Germinal center (tissue), 1 donor: Measurements from ENCODE around the gene PFDN4.

ENCODE experiments used
- DNase-seq: peaks from one replicate; pipeline ENCODE4 v3.0.0; 2012; ENCODE audit warnings: mixed read lengths, low spot score

Gene PFDN4, protein sequence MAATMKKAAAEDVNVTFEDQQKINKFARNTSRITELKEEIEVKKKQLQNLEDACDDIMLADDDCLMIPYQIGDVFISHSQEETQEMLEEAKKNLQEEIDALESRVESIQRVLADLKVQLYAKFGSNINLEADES

DNA sequence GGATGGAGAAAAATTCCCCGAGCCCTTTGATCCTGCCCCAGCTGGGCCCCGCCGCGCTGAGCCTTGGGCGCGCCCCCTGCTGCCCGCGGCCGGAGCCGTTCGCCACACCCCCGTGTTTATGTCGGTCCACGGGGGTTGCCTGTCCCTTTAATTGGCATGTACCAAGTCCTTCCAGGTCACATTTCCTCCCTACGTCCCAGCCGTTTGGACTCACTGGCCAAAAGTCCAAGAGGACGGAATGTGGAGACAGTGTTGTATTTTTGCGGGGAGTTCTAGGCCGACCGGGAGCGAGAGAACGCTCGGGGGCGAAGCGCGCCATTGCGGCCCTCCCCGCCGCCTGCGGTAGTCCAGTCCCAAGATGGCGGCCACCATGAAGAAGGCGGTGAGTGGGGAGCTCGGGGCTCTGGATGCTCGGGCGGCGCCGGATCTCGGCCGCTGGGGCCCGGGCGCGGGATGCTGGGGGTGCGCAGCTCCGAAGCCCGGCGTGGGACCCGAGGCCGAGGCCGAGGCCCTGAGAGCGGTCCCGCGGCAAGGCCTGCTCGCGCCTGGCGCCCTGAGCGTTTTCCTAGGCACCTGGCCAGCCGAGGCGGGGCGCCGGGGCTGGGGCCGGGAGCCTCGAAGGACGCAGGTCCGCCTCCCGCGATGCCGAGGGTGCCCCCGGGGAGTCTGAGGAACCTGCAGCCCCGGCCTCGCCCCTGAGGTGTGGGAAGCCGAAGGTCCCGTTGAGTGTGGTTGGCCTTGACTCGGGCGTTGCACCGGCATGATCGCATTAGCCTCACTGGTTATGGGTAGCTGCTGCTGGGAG is at the start of gene PFDN4:
Gene PFDN4 (plus strand): TSS at position 345 of the 805 bp plus-strand sequence. CDS start 14 bp downstream, at position 359.
- DNase-seq, result peak; percentile 89

DNA sequence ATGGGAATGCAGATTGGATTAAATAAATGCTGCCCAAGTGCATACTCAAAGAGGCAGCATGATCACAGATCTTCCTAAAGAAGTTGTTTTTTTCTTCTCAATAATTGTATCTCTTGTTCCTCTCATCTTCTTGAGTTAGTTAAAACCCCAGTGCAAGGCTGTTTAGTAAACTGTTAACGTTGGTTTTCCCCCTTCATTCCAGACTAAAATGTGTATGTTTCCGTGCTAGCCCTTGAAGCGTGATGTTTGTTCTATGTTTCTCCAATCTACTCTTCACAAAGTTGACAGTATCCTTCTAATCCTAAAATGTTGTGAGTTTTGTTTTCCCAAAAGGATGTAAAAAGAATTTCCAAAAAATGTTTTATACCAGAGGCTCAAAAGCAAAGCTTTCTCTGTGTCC is 49.7 kb upstream of the PFDN4 start:
- DNase-seq, result no peak

DNA sequence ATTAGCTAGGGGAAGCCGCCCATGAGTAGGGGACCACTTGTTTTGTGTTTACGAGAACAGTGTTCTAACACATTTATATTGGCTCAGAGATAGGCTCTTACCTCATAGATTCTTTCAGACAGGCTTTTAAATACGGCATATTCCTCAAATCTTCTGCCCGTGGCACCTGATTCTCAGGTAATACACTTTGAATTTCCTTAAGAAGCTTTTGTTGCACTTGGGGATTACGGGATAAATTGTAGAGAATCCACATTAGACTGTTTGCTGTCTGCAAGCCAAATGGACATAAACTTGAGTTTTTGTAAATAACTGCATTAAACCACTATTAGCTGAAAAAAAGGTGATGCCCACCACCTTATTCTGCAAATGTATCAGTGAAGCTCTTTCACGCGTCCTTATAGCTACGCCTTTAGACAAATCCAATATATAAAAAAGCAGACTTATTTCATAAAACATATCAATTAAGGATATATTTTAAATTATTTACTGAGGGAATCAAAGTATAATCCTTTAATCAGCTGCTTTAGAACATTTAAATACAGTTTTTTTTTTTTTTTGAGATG is 49.0 kb upstream of the PFDN4 start:
- no peak for DNase-seq

DNA sequence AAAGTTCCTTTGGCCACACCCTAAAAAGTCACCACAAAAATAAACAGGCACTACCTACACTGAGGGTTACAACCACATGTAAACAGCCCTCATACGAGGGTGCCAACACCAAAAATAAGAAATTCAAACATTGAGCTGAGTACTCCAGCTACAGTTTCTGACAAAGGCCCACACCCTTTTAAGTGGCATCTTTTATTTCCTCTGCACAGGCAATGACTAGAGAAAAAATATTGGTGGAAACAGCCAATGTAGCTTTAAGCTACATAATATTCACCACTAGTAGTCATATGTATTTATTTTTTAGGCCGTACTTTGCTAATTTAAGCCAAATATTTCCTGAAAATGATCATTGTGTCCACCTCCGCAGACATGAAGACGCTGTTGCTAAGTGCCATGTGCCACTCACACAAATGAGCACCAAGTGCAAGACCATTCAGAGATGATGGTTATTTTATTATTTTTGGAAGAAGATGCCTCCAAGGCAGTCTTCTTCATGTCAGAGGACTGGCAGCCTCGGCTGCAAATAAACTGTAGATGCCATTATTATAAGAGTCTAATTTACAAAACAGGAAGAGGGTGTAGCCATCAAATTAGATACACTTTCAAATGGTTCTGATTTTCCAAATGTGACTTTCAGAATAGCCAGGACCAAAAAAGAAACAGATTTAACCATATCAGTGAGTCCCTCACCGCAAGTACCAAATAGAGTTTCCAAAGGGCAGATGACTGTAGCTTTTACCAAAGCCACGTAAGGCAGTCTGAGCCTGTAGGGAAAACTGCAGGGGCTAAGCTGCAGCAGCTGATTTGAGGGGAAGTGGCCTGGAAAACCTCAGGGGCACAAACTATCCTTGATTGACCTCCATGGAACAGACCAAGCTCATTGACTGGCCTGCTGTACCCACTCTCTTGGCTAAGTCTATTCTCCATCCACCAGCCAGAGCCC is 47.6 kb upstream of the PFDN4 start:
- no peak for DNase-seq

DNA sequence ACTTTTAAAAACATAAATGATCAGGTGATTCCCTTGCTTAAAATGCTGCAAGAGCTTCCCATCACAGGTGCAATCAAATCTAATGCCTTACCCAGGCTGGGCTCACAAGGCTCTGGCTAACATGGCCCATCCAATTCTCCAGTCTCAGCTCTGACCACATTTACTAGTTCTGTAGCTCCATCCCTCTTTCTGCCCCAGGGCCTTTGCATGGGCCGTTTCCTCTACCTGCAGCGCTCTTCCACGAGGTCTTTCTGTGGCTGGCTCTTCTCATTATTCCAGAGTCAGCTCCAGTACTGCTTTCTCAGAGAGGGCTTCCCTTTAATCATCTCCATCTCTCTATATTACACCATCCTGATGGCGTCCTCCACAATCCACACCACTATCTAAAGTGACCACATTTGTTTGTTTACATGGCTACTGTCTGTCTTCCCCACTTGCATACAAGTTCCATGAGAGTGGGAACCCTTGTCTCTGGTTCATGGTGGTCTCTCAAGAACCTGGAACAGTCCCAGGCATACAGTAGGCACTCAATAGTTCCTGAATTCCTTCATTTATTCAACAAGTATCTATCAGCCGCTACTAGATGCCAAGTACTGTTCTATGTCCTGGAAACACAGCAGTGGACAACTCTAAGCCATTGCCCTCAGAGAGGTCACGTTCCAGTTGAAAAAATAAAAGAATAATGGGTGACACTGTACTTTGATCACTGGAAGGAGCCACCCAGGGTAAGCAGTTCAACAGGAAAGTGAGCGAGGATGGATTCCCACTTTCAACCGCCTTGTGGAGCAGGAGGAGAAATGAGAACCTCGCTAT is 46.7 kb upstream of the PFDN4 start:
- no peak for DNase-seq

DNA sequence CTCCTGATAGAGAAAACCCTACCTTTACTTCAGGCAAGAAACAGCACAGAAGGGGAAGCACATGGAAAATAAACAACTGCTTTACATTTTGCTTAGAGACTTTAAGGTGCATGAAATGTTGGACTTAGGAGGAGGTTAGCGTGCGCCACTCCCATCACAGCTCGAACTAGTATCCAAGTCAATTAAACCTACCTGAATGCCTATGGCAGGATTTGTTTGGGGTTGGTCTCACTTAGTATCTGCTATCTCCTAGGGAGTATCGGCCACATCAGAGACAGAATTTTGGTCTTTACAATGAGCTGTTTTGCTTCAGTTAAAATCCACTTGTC is 46.1 kb upstream of the PFDN4 start:
- no peak for DNase-seq

DNA sequence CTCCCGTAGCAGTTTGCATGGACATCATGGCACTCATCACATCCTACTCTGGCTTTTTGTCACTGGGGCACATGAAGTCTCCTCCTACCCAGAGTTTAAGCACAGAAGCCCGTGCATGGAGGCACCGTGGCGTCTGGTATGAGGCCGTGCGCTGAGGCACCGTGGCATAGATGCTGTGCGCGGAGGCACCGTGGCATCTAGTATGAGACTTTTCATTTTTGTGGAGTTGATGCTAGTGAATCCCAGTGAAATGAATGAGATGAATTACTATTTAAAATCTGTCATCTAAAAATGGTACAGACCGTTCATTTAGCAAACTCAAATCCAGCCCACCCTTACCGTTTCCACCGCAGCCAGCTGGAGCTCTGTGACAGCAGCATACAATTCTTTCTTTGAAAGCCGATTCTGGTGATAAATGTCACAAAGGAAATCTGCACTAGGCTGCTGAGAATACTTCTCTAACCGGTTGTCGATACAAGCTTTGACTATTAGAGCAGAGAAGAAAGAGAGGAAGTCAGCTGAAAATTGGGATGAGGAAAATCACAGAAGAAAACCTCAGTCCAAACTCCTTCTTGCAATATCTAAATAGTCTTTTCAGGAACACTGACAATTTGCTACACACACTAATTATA is 45.4 kb upstream of the PFDN4 start:
- DNase-seq, result no peak

DNA sequence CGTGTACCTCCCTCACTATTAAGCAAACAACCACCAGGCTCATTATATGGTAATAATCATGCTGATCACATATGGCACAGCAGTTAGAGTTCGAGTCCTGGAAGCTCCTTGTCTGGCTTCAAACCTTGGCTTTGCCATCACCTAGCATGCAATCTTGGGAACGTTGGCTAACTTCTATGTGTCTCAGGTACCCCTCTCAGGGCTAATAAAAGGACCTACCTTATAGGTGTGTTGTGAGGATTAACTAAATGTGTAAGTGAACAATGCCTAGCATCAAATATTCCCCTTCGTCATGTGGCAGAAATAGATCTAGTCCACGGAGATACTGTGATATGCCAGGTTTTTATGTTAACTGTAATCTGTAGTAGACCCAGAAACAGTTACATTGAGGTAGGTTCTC is 44.5 kb upstream of the PFDN4 start:
- no peak for DNase-seq

DNA sequence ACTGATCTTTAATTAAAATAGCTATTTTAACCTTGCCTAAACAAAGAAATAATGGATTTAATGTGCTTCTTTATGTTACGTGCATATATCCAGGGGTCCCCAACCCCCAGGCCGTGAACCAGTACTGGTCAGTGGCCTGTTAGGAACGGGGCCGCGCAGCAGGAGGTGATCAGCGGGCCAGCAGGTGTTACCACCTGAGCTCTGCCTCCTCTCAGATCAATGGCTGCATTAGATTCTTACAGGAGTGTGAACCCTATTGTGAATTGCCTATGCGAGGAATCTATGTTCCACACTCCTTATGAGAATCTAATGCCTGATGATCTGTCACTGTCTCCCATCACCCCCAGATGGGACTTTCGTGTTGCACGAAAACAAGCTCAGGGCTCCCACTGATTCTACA is 42.9 kb upstream of the PFDN4 start:
- DNase-seq, result no peak

DNA sequence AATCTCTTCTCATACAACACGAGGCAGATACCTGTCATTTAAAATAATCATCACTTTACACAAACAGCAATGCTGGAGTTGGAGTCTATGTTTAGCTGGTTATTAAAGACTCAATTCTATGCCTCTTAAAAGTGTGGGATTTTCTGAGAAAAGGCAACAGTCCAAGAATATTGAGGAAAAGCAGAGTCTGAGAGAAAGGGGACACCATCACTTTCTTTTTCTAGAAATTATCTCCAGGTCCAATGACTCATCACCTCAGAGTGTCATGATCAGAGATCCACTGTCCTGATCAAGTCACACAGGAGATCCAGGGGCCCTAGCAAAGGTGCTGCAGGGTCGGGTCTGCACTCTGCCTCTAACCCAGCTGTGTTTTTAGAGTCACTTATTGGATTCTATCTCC is 42.1 kb upstream of the PFDN4 start:
- DNase-seq, result no peak

DNA sequence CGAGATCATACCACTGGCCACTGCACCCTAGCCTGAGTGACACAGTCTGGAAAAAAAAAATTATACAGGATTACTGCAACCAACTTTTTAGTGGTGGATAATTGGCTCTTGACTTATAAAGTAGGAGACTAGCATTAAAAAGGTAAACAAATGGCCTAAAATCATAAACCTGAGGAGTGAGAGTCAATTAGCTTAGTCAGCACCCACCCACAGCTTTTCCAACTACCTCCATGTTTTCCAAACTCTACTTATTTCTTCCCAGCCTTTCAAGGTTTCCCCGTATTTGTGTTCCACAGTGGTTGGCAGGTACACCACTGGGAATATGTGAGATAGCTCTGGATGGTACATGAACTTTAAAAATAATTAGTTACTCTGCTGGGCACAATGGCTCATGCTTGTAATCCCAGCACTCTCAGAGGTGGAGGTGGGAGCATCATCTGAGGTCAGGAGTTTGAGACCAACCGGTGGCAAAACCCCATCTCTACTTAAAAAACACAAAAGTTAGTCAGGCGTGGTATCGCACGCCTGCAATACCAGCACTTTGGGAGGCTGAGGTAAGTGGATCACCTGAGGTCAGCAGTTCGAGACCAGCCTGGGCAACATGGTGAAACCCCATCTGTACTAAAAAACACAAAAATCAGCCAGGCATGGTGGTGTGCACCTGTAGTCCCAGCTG is 40.8 kb upstream of the PFDN4 start:
- no peak for DNase-seq

DNA sequence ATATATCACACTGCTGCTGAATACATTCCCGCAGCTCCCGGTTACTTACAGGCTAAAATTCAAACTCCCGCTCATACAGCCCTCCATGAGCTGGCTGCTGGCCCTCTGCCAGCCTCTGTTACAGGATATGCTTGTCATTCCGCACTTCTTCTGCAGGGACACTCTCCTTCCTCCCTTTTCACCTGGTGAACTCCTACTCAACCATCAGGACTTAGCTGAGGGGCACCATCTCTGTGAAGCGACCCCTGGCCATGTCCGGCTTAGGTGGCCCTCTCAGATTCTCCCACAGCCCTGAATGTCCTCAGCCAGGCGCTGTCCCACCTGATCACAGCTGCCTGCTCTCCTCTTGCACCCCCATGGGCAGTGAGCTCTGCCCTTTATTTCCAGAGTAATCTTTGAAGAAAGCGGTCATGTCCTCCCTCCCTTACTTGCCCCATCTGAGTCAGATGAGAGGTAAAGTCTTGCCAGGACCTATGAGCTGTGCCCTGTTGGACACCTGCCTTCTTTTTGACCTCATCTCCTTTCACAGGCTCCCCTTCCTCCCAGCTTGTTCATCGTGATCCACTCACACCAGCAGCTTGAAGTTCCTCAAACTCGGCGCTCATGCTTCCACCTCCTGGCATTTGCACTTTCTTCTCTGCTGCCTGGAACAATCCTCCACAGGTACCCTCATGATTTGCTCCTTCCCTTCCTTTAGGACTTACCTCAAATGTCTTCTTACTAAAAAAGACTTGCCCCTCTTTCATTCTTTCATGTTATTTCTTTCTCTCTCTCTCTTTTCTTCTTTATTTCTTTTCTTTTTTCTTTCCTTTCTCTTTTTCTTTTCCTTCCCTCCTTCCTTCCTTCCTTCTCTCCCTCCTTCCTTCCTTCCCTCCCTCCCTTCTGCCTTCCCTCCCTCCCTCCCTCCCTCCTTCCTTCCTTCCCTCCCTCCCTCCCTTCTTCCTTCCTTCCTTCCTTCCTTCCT is 39.7 kb upstream of the PFDN4 start:
- no peak for DNase-seq

DNA sequence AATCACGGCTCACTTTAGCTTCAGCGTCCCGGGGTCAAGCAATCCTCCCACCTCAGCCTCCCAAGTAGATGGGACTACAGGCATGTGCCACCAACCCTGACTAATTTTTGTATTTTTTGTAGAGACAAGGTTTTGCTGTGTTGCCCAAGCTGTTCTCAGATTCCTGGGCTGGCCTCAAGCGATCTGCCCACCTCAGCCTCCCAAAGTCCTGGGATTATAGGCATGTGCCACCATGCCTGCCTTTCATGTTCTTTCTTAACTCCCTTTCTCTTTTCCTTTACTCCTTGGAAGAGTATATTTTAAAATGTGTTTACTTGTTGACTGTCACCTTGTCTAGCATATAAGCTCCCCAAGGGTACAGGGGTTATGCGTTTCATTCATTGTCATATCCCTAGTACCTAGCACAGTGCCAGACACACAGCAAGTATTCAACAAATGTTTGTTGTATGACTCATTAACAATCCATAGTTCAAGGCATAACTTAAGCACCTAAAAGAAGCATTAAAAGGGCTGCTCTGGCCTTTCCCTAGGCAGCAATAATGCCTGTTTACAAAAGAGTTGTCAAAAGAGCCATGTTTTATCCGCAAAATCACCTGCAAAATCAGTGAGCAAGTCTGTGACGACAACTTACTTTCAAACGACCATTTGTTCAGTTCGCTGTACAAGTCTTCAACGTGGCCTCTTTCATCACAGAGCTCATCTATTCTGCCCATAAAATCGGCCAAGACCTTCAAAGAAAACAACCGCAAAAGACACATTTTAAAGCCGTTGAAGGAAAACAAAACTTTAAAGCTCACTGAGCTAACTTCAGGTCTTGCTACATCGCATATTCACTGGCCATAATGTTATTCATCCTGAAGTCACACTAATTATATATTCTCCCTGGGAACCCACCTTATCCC is 38.7 kb upstream of the PFDN4 start:
- no peak for DNase-seq

DNA sequence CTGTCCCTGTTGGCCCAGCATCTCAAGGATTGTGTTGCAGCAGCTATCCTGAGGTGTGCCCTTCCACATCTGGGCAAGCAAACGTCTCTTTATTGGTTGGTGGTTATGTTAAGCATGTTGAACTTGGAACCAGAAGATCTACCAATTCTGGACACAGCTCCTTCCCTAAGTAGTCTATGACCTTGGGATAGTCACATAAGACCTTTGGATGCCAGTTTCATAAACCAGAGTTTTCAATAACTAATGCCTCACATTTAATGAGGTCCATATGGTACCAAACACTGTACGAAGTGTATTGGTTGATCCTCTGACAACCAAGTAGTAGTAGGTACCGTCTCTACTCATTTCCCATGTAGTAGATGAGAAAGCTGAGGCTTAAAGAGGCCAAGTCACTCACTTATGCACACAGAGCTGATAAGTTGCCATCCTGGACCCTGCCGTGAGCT is 37.8 kb upstream of the PFDN4 start:
- DNase-seq, result no peak

DNA sequence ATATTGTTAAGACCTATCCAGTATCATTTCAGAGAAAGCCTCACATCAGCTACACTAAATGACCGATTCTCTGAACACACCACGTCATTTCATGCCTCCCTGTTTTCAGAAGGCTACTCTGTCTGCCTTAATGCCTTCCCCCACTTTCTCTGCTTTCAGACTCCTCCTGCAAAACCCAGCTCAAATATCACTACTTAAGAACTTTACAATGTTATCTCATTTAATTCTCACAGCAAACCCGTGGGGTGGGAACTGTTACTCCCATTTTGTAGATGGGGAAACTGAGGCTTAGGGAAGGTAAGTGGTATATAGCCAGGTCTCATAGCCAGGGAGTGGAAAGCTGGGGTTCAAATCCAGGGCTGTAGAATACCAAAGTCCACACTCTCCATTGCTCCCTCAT is 36.9 kb upstream of the PFDN4 start:
- DNase-seq, result no peak

DNA sequence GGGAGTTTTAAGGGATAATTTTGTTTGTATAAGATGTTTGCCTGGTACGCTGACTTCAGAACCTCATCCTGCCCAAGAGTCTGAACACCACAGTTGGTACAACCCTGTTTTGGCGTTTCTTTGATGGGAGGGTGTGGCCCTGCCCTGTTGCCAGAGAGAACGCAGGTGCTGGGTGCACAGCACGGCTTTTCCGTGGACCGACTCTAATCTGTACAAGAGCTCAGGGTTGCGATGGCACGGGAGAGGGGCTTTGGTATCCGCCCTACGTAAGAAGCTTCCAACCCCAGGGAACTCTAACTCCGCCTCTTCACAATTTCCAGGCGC is 35.4 kb upstream of the PFDN4 start:
- no peak for DNase-seq

DNA sequence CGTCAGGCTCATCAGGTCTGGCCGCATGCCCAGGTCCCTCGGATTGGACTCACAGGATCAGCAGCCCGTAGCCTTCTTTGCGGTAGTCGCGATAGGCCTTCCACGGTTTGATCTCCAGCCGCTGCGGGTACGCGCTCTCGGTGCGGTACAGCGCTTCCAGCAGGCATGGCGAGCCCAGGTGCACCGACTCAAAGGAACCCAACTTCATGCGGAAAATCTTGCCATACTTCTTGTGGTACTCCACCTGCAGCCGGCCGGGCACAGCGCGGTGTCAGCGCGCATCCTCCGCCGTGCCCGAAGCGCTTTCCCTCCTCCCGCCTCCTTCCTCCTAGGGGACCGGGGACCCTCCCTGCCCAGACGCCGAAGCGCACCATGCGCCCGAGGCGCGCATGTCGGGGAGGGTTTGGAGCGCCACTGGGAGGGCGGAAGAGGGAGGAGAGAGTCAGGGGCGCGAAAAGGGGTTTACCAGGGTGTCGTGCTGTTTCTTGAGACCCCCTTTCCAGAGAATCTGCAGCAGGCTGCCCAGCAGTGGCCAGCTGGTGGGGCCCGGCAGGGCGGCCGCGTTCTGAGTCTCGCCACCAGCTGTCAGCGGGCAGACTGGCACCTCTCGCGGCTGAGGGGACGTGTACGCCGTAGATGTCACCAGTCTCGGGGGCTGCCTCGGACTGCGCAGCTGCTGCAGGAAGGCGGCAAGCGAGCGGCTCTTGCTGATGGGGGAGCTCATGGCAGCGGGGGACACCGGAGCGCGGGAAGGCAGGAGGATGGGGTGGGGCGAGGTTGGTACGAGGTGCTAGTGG is 34.8 kb upstream of the PFDN4 start:
- no peak for DNase-seq
